Esophagus muscularis mucosa (tissue), 4 donors: ENCODE results near the gene PTPN3. TPM values are rescaled to one million over a fixed set of nuclear protein-coding genes. Genes with fewer than 3 reads are reported as not detected.

Source experiments
- DNase-seq: peaks from one replicate; pipeline ENCODE4 v3.0.0-alpha.2; 2017; ENCODE audit errors: extremely low spot score
- H3K27ac ChIP-seq, 4 donors: fragments of 200-600 bp; sonication (generic); replicated peaks in 1 of 4; 1 replicate in 3 of 4; 2 replicates in 1 of 4; pipeline ENCODE4 v1.5.1; 2016 to 2019; ENCODE audit warnings: mild to moderate bottlenecking in 1 of 4
- H3K27me3 ChIP-seq, 4 donors: fragments of 200-600 bp; sonication (generic); one replicate each; pipeline versions ENCODE4 v1.5.1 to v1.6.0; 2016 to 2019
- H3K36me3 ChIP-seq, 4 donors: fragments of 200-600 bp; sonication (generic); one replicate each; pipeline ENCODE4 v1.5.1; 2016 to 2019
- H3K4me1 ChIP-seq, 4 donors: fragments of 200-600 bp; sonication (generic); one replicate each; pipeline ENCODE4 v1.5.1; 2016 to 2019
- H3K4me3 ChIP-seq, 4 donors: fragments of 200-600 bp; sonication (generic); 1 replicate in 2 of 4; 2 replicates in 2 of 4; pipeline ENCODE4 v1.5.1; 2016 to 2019; ENCODE audit warnings: mild to moderate bottlenecking in 4 of 4, moderate library complexity in 1 of 4
- H3K9me3 ChIP-seq, 4 donors: fragments of 200-600 bp; sonication (generic); 1 replicate in 3 of 4; 2 replicates in 1 of 4; pipeline ENCODE4 v1.5.1; 2016 to 2019
- EP300 ChIP-seq: sonication (generic); formaldehyde crosslinking; IDR thresholded peaks from one replicate; pipeline ENCODE4 v1.6.1; 2017; ENCODE audit warnings: antibody characterized with exemption
- POLR2A ChIP-seq: fragments of 450-650 bp; IDR thresholded peaks from one replicate; pipeline ENCODE4 v1.6.1; 2017; ENCODE audit warnings: antibody characterized with exemption, moderate library complexity, mild to moderate bottlenecking, low read depth
- POLR2AphosphoS5 ChIP-seq, 2 donors: sonication (generic); formaldehyde crosslinking; IDR thresholded peaks; one replicate each; pipeline ENCODE4 v1.6.1; 2017; ENCODE audit warnings: antibody characterized with exemption in 2 of 2
- WGBS: methylation state at CpG from one replicate; pipeline ENCODE4 v1.1.5; 2018; 5-methylcytosine and 5-hydroxymethylcytosine counted together
- intact Hi-C: fragments of 100-400 bp; cut with DNase I; formaldehyde crosslinking; loops from one replicate; pipeline ENCODE4 v1.15.1; 2023
- total RNA-seq, 4 donors: library from RNA; depleted of rRNA; stranded (reverse); fragments of >200 nt; gene quantifications; one replicate each; pipeline versions ENCODE4 v1.1.0 to v1.2.1, GENCODE V29; 2016
- TF ChIP-seq, protein P1 (sequence below), 3 experiments: fragments of 200-600 bp in 2 of 3; fragments of 450-650 bp in 1 of 3; sonication (generic) in 2 of 3; IDR thresholded peaks; one replicate each; pipeline ENCODE4 v1.5.1; 2017 to 2019; ENCODE audit warnings: antibody characterized with exemption in 3 of 3, mild to moderate bottlenecking in 2 of 3, moderate library complexity in 1 of 3

The PTPN3 gene
- total RNA-seq, 4 donors from 2014 or later, result 0.83 to 2.0 (median 1.3) TPM

- Histone ChIP-seq H3K4me3 (no peak overlapping the region), H3K27me3 (peaks cover 0 to 20% (median 0%) of the 10 kb centered on the region in 4 donors), H3K27ac (no peak overlapping the region), H3K9me3 (no peaks in the 10 kb centered on the region), H3K36me3 (no peaks in the 10 kb centered on the region), H3K4me1 (no peaks in the 10 kb centered on the region)
- TF ChIP-seq, protein P1, sequence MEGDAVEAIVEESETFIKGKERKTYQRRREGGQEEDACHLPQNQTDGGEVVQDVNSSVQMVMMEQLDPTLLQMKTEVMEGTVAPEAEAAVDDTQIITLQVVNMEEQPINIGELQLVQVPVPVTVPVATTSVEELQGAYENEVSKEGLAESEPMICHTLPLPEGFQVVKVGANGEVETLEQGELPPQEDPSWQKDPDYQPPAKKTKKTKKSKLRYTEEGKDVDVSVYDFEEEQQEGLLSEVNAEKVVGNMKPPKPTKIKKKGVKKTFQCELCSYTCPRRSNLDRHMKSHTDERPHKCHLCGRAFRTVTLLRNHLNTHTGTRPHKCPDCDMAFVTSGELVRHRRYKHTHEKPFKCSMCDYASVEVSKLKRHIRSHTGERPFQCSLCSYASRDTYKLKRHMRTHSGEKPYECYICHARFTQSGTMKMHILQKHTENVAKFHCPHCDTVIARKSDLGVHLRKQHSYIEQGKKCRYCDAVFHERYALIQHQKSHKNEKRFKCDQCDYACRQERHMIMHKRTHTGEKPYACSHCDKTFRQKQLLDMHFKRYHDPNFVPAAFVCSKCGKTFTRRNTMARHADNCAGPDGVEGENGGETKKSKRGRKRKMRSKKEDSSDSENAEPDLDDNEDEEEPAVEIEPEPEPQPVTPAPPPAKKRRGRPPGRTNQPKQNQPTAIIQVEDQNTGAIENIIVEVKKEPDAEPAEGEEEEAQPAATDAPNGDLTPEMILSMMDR (IDR thresholded peaks at IDR 0.05), result no peak
- TF ChIP-seq POLR2A (no peak), EP300 (no peak), POLR2AphosphoS5 (IDR thresholded peaks at IDR 0.05) (no peak)
- intact Hi-C loops, result no loop called here
- WGBS, result 71% methylated on average over 7 of the region's 7 CpGs
- DNase-seq, result no peak
Measured at GRCh38 chr9:109487247-109487646, 10.9 kb downstream of the PTPN3 start.

- Histone ChIP-seq H3K27ac (no peak overlapping the region), H3K4me3 (no peak overlapping the region), H3K9me3 (no peaks in the 10 kb centered on the region), H3K36me3 (no peaks in the 10 kb centered on the region), H3K27me3 (peaks cover 0 to 23% (median 0%) of the 10 kb centered on the region in 4 donors), H3K4me1 (no peaks in the 10 kb centered on the region)
- DNase-seq, result no peak
- intact Hi-C loops, result no loop called here
- WGBS, result 85% methylated on average over 12 of the region's 14 CpGs
- TF ChIP-seq POLR2A (no peak), POLR2AphosphoS5 (IDR thresholded peaks at IDR 0.05) (no peak), EP300 (no peak)
- TF ChIP-seq, protein P1 (IDR thresholded peaks at IDR 0.05), result no peak
Measured at GRCh38 chr9:109483744-109484429, 14.2 kb downstream of the PTPN3 start.

- WGBS, result 79% methylated on average over 5 of the region's 5 CpGs
- H3K36me3 ChIP-seq, result no peaks in the 10 kb centered on the region
- no peak overlapping the region for H3K4me3 ChIP-seq
- no peak overlapping the region for H3K27ac ChIP-seq
- no peak for TF ChIP-seq POLR2A
- TF ChIP-seq EP300, result no peak
- TF ChIP-seq, protein P1 (IDR thresholded peaks at IDR 0.05), result no peak
- TF ChIP-seq POLR2AphosphoS5 (IDR thresholded peaks at IDR 0.05), result no peak
- H3K9me3 ChIP-seq, result no peaks in the 10 kb centered on the region
- intact Hi-C loops, result no loop called here
- H3K27me3 ChIP-seq, result peaks cover 0 to 23% (median 0%) of the 10 kb centered on the region in 4 donors
- DNase-seq, result no peak
- no peaks in the 10 kb centered on the region for H3K4me1 ChIP-seq
Measured at GRCh38 chr9:109482391-109482916, 15.7 kb downstream of the PTPN3 start.

GRCh38 chr9:109481856-109482255 is 16.3 kb downstream of the PTPN3 start:
- peaks cover 0 to 23% (median 0%) of the 10 kb centered on the region in 4 donors for H3K27me3 ChIP-seq
- DNase-seq, result no peak
- TF ChIP-seq EP300, result no peak
- TF ChIP-seq, protein P1 (IDR thresholded peaks at IDR 0.05), result no peak
- intact Hi-C loops, result no loop called here
- no peak overlapping the region for H3K27ac ChIP-seq
- H3K36me3 ChIP-seq, result no peaks in the 10 kb centered on the region
- 77% methylated on average over 7 of the region's 7 CpGs for WGBS
- H3K4me1 ChIP-seq, result no peaks in the 10 kb centered on the region
- H3K4me3 ChIP-seq, result no peak overlapping the region
- no peaks in the 10 kb centered on the region for H3K9me3 ChIP-seq

DNA sequence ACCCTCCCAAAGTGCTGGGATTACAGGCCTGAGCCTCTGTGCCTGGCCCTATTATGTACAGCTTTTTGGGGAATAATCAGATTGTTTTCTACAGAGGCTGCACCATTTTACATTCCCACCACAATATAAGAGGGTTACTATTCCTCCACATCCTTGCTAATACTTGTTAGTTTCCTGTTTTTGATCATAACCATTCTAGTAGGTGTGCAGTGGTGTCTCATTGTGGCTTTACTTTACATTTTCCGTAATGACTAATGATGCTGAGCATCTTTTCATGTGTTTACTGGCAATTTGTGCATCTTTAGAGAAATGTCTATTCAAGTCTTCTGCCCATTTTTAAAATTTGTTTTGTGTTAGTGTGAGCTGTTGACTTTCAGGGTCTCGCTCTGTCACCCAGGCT is 18.3 kb downstream of the PTPN3 start:
- intact Hi-C loops, result no loop called here
- DNase-seq, result no peak
- H3K4me3 ChIP-seq, result no peak overlapping the region
- H3K36me3 ChIP-seq, result no peaks in the 10 kb centered on the region
- H3K27me3 ChIP-seq, result peaks cover 0 to 22% (median 0%) of the 10 kb centered on the region in 4 donors
- H3K27ac ChIP-seq, result no peak overlapping the region
- H3K9me3 ChIP-seq, result no peaks in the 10 kb centered on the region
- H3K4me1 ChIP-seq, result peaks cover 0 to 5% (median 0%) of the 10 kb centered on the region in 4 donors
- WGBS, result 94% methylated on average over 2 of the region's 2 CpGs
- TF ChIP-seq EP300, result no peak
- TF ChIP-seq POLR2A, result no peak
- no peak for TF ChIP-seq POLR2AphosphoS5 (IDR thresholded peaks at IDR 0.05)
- TF ChIP-seq, protein P1 (IDR thresholded peaks at IDR 0.05), result no peak
